LNCaP clone FGC (cell line): ENCODE measurements around the gene ANKDD1A.

ENCODE experiments used
- DNase-seq: peaks from one replicate; pipeline ENCODE4 v3.0.0-alpha.2; 2011; ENCODE audit warnings: low read depth
- H3K4me3 ChIP-seq: 2 replicates; pipeline ENCODE4 v1.5.1; 2011; ENCODE audit warnings: mild to moderate bottlenecking, low read depth, low read length, control low read depth
- TF ChIP-seq, protein P1 (sequence below): IDR thresholded peaks from 2 replicates; pipeline ENCODE4 v1.5.1; 2012; ENCODE audit warnings: mild to moderate bottlenecking; ENCODE audit not compliant: control insufficient read depth, insufficient read depth; ENCODE audit errors: extremely low read depth

The ANKDD1A gene

DNA sequence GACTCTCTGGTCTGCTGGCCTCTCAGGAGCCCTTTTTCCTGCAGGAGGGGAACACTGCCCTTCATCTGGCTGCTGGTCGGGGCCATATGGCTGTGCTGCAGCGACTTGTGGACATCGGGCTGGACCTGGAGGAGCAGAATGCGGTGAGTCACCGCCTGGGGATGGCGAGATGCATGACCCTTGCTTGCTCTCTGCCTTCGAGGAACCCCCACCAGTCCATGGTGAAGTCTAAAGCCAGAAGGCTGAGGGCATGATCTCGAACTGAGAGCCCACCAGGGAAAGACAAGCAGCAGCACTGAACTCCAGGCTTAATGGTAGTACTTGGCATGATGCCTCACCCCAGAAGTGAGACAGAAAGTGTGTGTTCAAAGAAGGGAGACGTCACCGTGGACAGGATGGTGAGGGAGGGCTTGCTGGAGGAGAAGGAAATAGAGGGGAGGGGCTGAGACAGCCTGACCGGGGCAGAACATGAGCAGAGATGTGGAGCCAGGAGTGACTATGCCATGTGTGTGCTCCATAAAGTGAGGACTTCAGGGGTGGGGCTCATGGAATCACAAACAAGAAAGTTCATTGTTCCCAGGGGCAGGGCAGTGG, 19.2 kb downstream of the ANKDD1A start:
- H3K4me3 ChIP-seq = no peak overlapping the region
- no peak for DNase-seq
- TF ChIP-seq, protein P1, sequence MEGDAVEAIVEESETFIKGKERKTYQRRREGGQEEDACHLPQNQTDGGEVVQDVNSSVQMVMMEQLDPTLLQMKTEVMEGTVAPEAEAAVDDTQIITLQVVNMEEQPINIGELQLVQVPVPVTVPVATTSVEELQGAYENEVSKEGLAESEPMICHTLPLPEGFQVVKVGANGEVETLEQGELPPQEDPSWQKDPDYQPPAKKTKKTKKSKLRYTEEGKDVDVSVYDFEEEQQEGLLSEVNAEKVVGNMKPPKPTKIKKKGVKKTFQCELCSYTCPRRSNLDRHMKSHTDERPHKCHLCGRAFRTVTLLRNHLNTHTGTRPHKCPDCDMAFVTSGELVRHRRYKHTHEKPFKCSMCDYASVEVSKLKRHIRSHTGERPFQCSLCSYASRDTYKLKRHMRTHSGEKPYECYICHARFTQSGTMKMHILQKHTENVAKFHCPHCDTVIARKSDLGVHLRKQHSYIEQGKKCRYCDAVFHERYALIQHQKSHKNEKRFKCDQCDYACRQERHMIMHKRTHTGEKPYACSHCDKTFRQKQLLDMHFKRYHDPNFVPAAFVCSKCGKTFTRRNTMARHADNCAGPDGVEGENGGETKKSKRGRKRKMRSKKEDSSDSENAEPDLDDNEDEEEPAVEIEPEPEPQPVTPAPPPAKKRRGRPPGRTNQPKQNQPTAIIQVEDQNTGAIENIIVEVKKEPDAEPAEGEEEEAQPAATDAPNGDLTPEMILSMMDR = no peak

DNA sequence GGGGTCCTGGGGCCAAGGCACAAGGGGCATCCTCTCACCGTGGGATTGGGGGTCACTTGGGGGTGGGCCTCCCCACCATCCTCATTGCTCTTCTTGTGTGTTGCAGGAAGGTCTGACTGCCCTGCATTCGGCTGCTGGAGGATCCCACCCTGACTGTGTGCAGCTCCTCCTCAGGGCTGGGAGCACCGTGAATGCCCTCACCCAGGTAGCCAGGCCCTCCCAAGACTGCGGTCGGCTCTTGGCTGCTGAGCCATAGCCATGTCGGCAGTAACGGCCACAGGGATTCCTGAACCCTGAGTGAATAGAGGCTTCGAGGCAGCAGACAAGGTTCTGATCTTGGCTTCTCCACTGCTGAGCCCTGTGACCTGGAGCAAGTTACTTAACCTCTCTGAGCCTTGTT, 19.7 kb downstream of the ANKDD1A start:
- no peak for DNase-seq
- H3K4me3 ChIP-seq = no peak overlapping the region
- TF ChIP-seq, protein P1 = no peak

GRCh38 chr15:64934023-64934422, 22.3 kb downstream of the ANKDD1A start:
- no peak overlapping the region for H3K4me3 ChIP-seq
- TF ChIP-seq, protein P1 = no peak
- no peak for DNase-seq

DNA sequence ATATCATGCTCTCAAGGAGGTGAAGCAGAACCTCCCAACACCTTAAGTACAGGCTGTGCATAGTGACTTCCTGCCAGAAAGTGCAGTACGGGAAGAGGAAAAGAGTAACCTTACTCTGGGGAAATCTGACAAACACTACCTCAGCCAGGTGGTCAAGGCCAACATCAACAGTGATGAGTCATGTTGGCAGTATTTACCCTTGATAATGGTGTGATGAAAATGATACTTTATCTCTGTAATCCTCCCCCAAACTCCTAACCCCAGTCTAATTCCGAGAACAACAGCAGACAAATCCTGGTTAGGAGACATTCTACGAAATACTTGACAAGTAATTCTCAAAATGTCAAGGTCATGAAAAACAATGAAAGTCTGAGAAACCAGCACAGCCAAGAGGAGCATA, 26.5 kb downstream of the ANKDD1A start:
- TF ChIP-seq, protein P1 = no peak
- peak; percentile 69 for DNase-seq
- no peak overlapping the region for H3K4me3 ChIP-seq

DNA sequence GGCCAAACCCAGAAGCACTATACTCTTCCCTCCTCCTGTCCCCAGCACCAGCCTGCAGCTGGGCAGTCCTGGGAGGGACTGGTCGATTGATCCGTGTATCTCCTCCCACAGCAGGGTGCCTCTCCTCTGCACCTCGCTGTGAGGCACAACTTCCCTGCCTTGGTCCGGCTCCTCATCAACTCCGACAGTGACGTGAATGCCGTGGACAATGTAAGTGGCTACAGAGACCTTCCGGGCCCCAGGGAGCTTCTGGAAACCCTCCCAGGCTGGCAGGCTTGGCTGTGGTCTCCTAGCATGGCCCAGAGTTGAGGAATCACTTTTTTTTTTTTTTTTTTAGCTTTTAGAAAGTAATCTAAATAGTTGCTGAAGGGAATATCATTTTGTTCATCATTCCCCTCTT, 30.7 kb downstream of the ANKDD1A start:
- H3K4me3 ChIP-seq = no peak overlapping the region
- TF ChIP-seq, protein P1 = no peak
- DNase-seq = no peak

GRCh38 chr15:64943512-64944225, 32.0 kb downstream of the ANKDD1A start:
- TF ChIP-seq, protein P1 = no peak

More at GRCh38 chr15:64943512-64944225, 32.0 kb downstream of the ANKDD1A start:
- H3K4me3 ChIP-seq = no peak overlapping the region
- no peak for DNase-seq
